ENCODE results near the gene GDPD3.
A peak's percentile ranks its signal among the peaks of the same experiment; 100 is the strongest.
"Not testable (repeated sequence)": the region's sequence is repeated elsewhere in the genome, so short reads cannot be mapped to it uniquely, and the experiment has no call there.

The GDPD3 gene

GRCh38 chr16:30122604-30123160, 9.3 kb upstream of the GDPD3 start:
- peak in 1 of 2 donors; percentile 13 for DNase-seq

GRCh38 chr16:30121741-30122571, 8.6 kb upstream of the GDPD3 start:
- DNase-seq: no peak

GRCh38 chr16:30120340-30121105, 7.2 kb upstream of the GDPD3 start:
- no peak for DNase-seq

GRCh38 chr16:30119428-30119827, 6.1 kb upstream of the GDPD3 start:
- DNase-seq: no peak

GRCh38 chr16:30117768-30118167, 4.4 kb upstream of the GDPD3 start:
- no peak for DNase-seq

GRCh38 chr16:30116291-30117207, 3.2 kb upstream of the GDPD3 start:
- DNase-seq: no peak

GRCh38 chr16:30115238-30115637, 1.9 kb upstream of the GDPD3 start:
- DNase-seq: peak in 1 of 2 donors; percentile 20

GRCh38 chr16:30114833-30115232, 1.5 kb upstream of the GDPD3 start:
- DNase-seq: not testable (repeated sequence)

- DNase-seq: no peak
Observed at GRCh38 chr16:30114411-30114810, 1.1 kb upstream of the GDPD3 start.

- DNase-seq: no peak
Observed at GRCh38 chr16:30113711-30114333, 485 bp upstream of the GDPD3 start.

- DNase-seq: peak; percentile 49 to 56
Observed at GRCh38 chr16:30112197-30113030, 923 bp downstream of the GDPD3 start.

- DNase-seq: no peak
Observed at GRCh38 chr16:30110661-30111060, 2.7 kb downstream of the GDPD3 start.

- no peak for DNase-seq
Observed at GRCh38 chr16:30108059-30108850, 5.1 kb downstream of the GDPD3 start.

- DNase-seq: no peak
Observed at GRCh38 chr16:30104492-30104891, 8.8 kb downstream of the GDPD3 start.

- DNase-seq: no peak
Observed at GRCh38 chr16:30104090-30104489, 9.2 kb downstream of the GDPD3 start.

GRCh38 chr16:30096862-30097563, 16.3 kb downstream of the GDPD3 start:
- DNase-seq: no peak

GRCh38 chr16:30096105-30096861, 17.1 kb downstream of the GDPD3 start, which contains the start of gene YPEL3:
TSS of gene YPEL3 (minus strand) at chr16:30096213. CDS start at chr16:30095482, 731 bp downstream.
- peak; percentile 77 to 85 for DNase-seq

- no peak for DNase-seq
Observed at GRCh38 chr16:30095166-30096078, 17.9 kb downstream of the GDPD3 start.

Measured in activated CD4-positive, alpha-beta T cell treated with anti-CD3 and anti-CD28 coated beads for 4 hours (primary cell).